OCI-LY3 (cell line): ENCODE measurements around the gene BST1.

ENCODE experiments used
- H2AFZ ChIP-seq: fragments of 200-600, 300-600 bp; shearing (Covaris generic); 2 replicates; pipeline ENCODE4 v1.6.0; 2014; ENCODE audit warnings: antibody characterized with exemption, low read depth, low read length
- H3K27ac ChIP-seq: fragments of 200-600, 300-600 bp; sonication (generic); 2 replicates; pipeline ENCODE4 v1.5.1; 2014; ENCODE audit warnings: mild to moderate bottlenecking, low read length, moderate library complexity, mixed read lengths
- H3K27me3 ChIP-seq: fragments of 200-600, 300-600 bp; sonication (generic); 2 replicates; pipeline ENCODE4 v1.6.1; 2014; ENCODE audit warnings: low read depth, low read length, mixed read lengths
- H3K36me3 ChIP-seq: fragments of 200-600, 300-600 bp; sonication (generic); replicated peaks from 2 replicates; pipeline ENCODE3; 2014; ENCODE audit warnings: low read depth, low read length, mixed read lengths
- H3K4me1 ChIP-seq: fragments of 300-600, 200-600 bp; sonication (generic); 2 replicates; pipeline ENCODE4 v1.6.1; 2014; ENCODE audit warnings: low read length, mixed read lengths
- H3K4me2 ChIP-seq: fragments of 200-600, 300-600 bp; sonication (generic); 2 replicates; pipeline ENCODE4 v1.6.1; 2014; ENCODE audit warnings: low read length, mixed read lengths
- H3K4me3 ChIP-seq: fragments of 300-600, 200-600 bp; sonication (generic); 2 replicates; pipeline ENCODE4 v1.5.1; 2014; ENCODE audit warnings: antibody characterized with exemption, mild to moderate bottlenecking, low read length, moderate library complexity
- H3K79me2 ChIP-seq: fragments of 300-600, 200-600 bp; shearing (Covaris generic); 2 replicates; pipeline ENCODE4 v1.6.1; 2014; ENCODE audit warnings: mild to moderate bottlenecking, low read length, mixed read lengths
- H3K9ac ChIP-seq: fragments of 300-600, 200-600 bp; shearing (Covaris generic); 2 replicates; pipeline ENCODE4 v1.6.0; 2014; ENCODE audit warnings: mild to moderate bottlenecking, low read length, moderate library complexity
- H3K9me3 ChIP-seq: fragments of 200-600, 300-600 bp; shearing (Covaris generic); 2 replicates; pipeline ENCODE4 v1.6.1; 2014; ENCODE audit warnings: low read length, mixed read lengths; ENCODE audit not compliant: insufficient read depth
- H4K20me1 ChIP-seq: fragments of 200-600, 300-600 bp; sonication (generic); 2 replicates; pipeline ENCODE4 v1.6.1; 2016; ENCODE audit warnings: low read length, mixed read lengths; ENCODE audit not compliant: insufficient read depth
- CTCF ChIP-seq: fragments of 200-600, 300-600 bp; sonication (generic); IDR thresholded peaks from 2 replicates; pipeline ENCODE4 v1.5.1; 2014; ENCODE audit warnings: antibody characterized with exemption, low read length, low read depth
- EZH2phosphoT487 ChIP-seq: fragments of 200-600 bp; shearing (Covaris generic); IDR thresholded peaks from 2 replicates; pipeline ENCODE4 v1.6.1; 2018; ENCODE audit warnings: antibody characterized with exemption, mixed run types, low read depth

The BST1 gene

GRCh38 chr4:15716115-15716514 lies 13.2 kb downstream of the BST1 start:
- Histone ChIP-seq H2AFZ (no peak overlapping the region), H3K4me2 (no peak overlapping the region), H3K79me2 (no peaks in the 10 kb centered on the region), H3K9ac (no peak overlapping the region), H3K4me3 (no peak overlapping the region), H3K27me3 (no peaks in the 10 kb centered on the region; the same call in 1 of the 2 replicates), H4K20me1 (no peaks in the 10 kb centered on the region), H3K4me1 (no peaks in the 10 kb centered on the region), H3K9me3 (no peaks in the 10 kb centered on the region), H3K36me3 (no peaks in the 10 kb centered on the region), H3K27ac (no peak overlapping the region)
- TF ChIP-seq CTCF: no peak
- TF ChIP-seq EZH2phosphoT487: no peak

GRCh38 chr4:15717086-15717485 lies 14.2 kb downstream of the BST1 start:
- no peaks in the 10 kb centered on the region for H3K27me3 ChIP-seq
- H3K9ac ChIP-seq: no peak overlapping the region
- no peaks in the 10 kb centered on the region for H3K4me1 ChIP-seq
- no peaks in the 10 kb centered on the region for H3K9me3 ChIP-seq
- no peak overlapping the region for H3K4me3 ChIP-seq
- H3K36me3 ChIP-seq: no peaks in the 10 kb centered on the region
- TF ChIP-seq EZH2phosphoT487 (no peak), CTCF (no peak)
- H3K4me2 ChIP-seq: no peak overlapping the region
- no peaks in the 10 kb centered on the region for H4K20me1 ChIP-seq
- no peak overlapping the region for H2AFZ ChIP-seq
- no peak overlapping the region for H3K27ac ChIP-seq
- no peaks in the 10 kb centered on the region for H3K79me2 ChIP-seq

DNA sequence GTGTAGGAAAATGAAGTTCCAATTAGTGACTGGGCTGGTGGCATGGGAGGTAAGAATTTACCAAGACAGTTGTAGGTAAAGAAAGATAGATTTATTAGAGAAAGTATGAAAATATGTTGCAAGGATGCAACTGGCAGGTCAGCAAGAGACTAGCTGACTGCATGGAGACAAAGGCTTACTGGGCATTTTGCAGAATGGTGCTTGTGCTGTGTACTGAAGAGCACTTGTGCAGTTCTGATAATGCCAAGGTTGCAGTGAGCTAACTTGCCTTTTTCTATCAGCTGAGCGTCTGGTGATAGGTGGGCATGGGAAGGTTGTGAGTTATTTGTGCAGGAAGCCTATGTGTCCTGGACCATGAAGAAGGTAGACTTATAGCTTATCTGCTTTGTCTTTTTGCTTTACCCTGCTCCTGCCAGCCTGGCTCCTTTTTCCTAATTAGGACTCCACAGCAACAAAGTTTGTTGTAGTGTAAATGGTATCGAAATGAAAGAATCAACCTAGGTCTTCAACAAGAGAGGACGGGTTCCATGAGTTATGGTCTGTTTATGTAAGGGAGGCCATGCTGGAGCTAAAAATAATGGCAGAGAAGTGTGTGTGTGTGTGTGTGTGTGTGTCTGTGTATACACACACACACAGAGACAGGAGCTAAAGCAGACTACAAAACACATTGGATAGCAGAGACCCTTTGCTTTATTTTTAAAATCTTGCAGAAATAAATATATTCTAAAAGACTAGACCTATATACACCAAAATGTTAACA lies 15.0 kb downstream of the BST1 start:
- Histone ChIP-seq H2AFZ (no peak overlapping the region), H3K79me2 (no peaks in the 10 kb centered on the region), H4K20me1 (no peaks in the 10 kb centered on the region), H3K9ac (no peak overlapping the region), H3K9me3 (no peaks in the 10 kb centered on the region), H3K4me2 (no peak overlapping the region), H3K27ac (no peak overlapping the region), H3K4me1 (no peaks in the 10 kb centered on the region), H3K27me3 (no peaks in the 10 kb centered on the region), H3K4me3 (no peak overlapping the region), H3K36me3 (no peaks in the 10 kb centered on the region)
- TF ChIP-seq EZH2phosphoT487: no peak
- no peak for TF ChIP-seq CTCF

DNA sequence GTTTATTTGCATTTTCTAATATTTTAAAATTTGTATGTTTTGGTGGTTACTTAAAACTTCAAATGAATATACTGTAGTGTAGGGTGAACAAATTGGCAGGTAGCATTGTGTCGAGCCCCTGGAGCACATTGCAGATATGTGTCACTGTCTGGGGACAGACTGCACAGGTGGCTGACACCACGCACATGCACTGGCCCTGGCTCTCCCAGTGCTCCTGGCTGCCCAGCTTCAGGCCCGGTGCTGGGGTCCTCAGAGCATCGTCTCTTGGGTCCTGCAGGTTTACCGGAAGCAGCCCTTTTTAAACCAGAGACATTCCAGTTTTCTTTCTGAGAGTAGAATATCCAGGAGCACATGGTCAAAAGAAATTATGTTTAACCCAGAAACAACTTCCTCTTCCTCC lies 15.6 kb downstream of the BST1 start:
- Histone ChIP-seq H3K79me2 (no peaks in the 10 kb centered on the region), H3K27me3 (no peaks in the 10 kb centered on the region), H3K27ac (no peak overlapping the region), H2AFZ (no peak overlapping the region), H3K9ac (no peak overlapping the region), H3K9me3 (no peaks in the 10 kb centered on the region), H3K36me3 (no peaks in the 10 kb centered on the region), H3K4me3 (no peak overlapping the region), H4K20me1 (no peaks in the 10 kb centered on the region), H3K4me2 (no peak overlapping the region), H3K4me1 (no peaks in the 10 kb centered on the region)
- no peak for TF ChIP-seq CTCF
- TF ChIP-seq EZH2phosphoT487: no peak
